DMS153 (cell line): ENCODE results near the gene KRTAP10-10.
"Not testable (repeated sequence)": the region's sequence is repeated elsewhere in the genome, so short reads cannot be mapped to it uniquely, and the experiment has no call there.

Experiments
- DNase-seq: peaks from one replicate; lab custom pipeline; 2025; lab: John Stamatoyannopoulos, UW

KRTAP10-10 gene

DNA sequence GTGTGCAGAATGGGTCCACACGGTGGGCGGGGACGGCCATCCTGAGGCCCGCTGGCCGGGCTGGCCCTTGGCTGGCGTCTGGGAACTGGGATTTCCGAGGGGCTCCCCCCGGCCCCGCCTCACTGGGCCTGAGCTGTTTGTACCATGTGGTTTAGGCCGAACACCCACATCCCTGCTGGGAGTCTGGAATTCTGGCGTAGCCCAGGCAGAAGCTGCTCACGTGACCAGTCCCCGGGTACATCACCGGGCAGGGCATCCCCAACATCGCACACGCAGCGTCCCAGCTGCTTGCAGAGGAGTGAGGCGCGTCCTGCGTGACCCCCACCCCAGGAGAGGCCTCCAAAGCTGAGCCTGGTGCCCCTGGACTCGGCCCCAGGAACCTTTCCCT is 34.7 kb upstream of the KRTAP10-10 start:
- no peak for DNase-seq

GRCh38 chr21:44603109-44603875 is 33.9 kb upstream of the KRTAP10-10 start:
- no peak for DNase-seq

- no peak for DNase-seq
Measured at GRCh38 chr21:44603911-44604310, 33.2 kb upstream of the KRTAP10-10 start.

- no peak for DNase-seq
Measured at GRCh38 chr21:44606495-44606894, 30.7 kb upstream of the KRTAP10-10 start.

DNA sequence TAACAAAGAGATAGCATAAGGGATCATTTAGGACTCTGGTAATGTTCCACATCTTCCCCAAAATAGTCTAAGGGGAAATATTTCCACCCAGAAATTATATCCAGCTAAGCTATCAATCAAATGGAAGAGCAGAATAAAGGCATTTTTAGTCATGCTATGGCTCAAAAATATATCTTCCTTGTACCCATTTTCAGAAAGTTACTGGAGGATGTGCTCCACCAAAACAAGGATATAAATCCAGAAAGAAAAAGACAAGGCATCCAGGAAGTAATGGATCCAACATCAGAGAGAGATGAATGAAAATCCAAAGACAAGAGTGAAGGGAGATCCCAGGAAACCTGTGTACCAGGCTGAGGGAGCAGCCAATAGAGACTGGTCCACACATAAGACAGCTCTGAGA is 28.0 kb upstream of the KRTAP10-10 start:
- no peak for DNase-seq

GRCh38 chr21:44610157-44610843 is 26.9 kb upstream of the KRTAP10-10 start:
- not testable (repeated sequence) for DNase-seq

- DNase-seq = no peak
Measured at GRCh38 chr21:44611551-44611950, 25.6 kb upstream of the KRTAP10-10 start.

DNA sequence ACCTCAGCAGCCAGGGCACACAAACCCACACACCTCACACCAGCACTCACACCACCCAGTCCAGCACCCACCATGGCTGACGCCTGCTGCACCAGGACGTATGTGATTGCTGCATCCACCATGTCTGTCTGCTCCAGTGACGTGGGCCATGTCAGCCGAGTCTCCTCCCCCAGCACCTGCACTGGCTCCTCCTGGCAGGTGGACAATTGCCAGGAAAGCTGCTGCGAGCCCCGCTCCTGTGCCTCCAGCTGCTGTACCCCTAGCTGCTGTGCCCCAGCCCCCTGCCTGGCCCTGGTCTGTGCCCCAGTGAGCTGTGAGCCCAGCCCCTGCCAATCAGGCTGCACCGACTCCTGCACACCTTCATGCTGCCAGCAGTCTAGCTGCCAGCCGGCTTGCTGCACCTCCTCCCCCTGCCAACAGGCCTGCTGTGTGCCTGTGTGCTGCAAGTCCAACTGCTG is 25.1 kb upstream of the KRTAP10-10 start, which contains the start of gene KRTAP10-8:
TSS of gene KRTAP10-8 (plus strand) at position 51 of the 458 bp plus-strand sequence. CDS start at position 73, 22 bp downstream.
- no peak for DNase-seq

GRCh38 chr21:44612669-44613229 is 24.4 kb upstream of the KRTAP10-10 start:
- DNase-seq = no peak

DNA sequence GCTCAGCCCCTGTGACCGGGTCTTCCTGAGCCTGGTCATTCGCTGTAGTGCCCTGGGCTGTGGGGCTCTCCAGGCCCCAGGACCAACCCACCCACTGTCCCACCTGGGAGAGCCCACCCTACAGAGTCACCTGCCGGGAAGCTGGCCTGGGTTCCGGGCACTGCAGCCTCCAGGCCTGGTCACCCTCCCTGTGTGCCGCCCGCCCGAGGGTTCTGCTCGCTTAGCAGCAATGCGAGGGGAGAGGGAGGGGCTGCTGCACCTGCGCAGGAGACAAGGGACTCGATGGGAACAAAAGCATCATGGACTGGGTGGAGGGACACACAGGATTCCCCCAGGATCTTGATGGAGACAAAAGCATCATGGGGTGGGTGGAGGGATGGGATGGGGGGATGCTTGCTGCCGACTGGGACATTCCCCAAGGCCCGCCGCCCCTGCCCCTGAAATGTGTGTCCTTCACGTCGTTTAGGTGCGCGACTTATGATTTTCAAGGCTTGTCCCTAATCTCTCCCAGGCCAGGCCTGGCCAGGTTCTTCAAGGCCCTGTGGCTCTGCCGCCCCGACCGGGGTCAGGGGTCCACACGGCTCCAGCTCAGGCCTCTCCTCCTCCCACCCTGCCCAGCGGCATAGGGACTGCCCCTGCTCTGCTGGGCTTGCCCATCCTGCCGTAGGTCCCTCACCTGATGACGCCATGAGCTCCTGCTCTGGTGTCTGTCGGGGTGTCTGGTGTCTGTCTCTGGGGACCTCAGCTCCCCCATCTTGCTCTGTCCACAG is 23.6 kb upstream of the KRTAP10-10 start:
- no peak for DNase-seq

DNA sequence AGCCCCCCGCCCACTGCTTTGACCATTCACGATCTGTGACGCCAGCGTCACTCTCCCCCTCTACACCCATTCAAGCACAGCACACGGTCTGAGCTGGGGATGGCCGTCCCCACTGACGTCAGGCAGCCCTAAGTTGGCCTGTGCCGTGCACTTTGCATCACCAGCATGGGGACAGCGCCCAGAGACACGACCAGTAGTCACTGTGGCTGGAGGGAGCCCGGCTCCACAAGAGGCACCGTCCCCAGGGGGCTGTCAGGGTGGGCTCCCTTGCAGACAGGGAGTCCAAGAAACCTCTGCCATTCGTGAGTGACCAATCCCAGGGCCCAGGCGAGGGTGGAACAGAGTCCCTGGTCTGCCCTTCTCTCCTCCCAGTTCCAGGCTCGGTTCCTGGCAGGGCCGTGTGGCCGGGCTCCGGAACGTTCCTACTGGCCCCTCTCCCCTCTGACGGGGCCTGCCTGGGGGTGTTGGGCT is 23.0 kb upstream of the KRTAP10-10 start:
- no peak for DNase-seq

DNA sequence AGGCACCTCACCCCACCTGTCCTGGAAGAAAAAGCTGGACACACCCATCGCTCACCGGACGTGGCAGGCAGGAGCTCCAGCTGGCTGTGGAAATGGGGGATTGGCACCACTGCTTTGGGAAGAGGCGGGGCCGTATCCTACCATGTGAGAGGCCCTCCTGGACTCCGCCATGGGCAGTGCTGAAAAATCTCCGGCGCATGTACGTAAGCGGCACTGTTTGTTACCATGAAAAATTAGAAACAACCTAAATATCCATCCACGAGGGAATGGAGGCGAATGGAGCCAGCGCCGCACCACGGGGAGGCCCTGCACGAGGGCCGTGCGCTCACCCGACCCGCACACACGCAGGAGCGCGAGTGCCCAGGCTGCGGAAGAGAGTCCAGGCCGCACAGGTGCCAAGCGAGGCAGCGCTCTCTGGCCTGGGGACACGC is 22.2 kb upstream of the KRTAP10-10 start:
- DNase-seq = no peak

DNA sequence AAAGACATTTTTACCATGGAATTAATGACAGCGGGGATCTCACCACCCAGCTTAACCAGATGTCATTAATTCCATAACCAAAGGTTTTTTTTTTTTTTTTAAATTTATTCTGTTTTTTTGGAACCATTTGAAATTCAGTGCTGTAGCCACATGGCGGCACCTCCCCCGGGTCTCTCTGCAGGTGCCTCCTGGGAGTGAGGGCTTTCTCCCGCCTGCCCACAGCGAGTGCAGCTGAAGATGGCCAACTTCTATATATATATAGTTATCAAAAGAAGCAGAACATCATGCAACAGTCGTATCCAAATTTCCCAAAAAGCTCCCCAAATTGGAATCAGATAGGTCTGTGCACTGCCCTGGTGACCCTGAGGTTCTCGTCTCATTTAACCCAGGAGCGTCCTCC is 21.7 kb upstream of the KRTAP10-10 start:
- DNase-seq = no peak

- no peak for DNase-seq
Measured at GRCh38 chr21:44615911-44616590, 21.1 kb upstream of the KRTAP10-10 start.

DNA sequence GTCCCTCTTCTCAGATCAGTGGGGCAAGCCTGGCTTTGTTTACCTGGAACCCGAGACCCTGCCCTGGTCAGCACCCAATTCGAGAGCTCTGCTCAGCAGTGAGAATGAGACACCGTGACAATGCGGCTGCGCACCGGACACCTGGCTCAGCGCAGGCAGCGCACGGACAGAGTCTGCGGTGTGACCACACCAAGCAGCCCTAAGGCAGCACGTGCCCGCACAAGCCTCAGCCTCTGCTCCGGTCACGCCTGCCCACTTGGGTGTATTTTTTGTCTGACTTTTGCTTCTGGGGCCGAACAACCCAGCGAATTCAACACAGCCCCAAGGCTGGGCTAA is 20.6 kb upstream of the KRTAP10-10 start:
- no peak for DNase-seq

- DNase-seq = no peak
Measured at GRCh38 chr21:44617071-44617501, 20.1 kb upstream of the KRTAP10-10 start.

DNA sequence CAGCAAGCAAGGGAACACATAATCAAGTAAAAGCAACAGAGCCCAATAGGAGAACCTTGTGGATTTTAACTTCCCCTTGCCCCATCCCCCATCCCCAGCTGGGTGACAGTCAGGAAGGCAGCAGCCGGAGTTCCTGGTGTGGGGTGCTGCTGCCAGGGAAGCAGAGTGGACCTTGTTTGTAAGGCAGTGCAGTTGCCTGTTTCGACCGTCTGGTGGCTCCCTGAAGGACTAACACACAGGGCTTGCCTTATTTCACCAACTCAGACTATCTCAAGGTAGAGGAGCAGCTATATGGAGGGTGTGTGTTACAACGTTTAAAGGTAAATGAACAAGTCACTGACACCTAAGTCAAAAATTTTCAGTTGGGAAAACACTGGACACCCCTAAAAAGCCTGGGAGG is 18.7 kb upstream of the KRTAP10-10 start:
- no peak for DNase-seq

DNA sequence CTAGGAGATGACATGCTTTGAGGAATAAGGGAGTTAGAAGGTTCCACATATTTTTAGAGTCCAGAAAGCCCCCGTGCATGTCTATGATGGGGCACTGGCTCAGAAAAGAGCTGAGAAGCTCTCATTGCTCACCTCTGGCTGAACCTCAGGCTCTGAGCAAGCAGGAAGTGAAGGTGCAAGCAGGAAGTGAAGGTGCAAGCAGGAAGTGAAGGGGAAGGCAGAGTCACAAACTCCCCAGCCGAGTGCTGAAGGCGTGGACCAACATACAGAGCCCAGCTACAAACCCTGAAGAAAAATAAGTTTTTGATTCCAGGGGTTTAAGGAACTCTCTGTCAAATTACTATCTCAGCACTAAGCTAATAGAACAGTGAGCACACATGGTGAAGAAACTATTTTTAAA is 18.2 kb upstream of the KRTAP10-10 start:
- DNase-seq = no peak

DNA sequence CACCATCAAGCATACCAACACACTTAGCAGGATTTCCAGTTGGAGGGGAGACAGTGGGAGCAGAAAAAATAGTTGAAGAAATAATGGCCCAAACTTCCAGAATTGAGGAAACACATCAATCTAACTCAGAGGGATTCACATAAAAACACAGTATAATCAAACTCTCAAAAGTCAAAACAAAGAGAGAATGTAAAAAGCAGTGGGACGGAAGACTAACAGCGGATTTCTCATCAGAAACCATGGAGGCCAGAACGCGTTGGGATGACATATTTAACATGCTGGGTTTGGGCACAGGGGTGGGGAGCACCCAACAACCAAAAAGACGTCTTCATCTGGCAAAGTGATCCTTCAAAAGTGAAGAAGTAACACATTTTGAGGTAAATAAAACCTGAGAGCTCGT is 17.3 kb upstream of the KRTAP10-10 start:
- DNase-seq = no peak

GRCh38 chr21:44623575-44623974 is 13.6 kb upstream of the KRTAP10-10 start:
- no peak for DNase-seq

DNA sequence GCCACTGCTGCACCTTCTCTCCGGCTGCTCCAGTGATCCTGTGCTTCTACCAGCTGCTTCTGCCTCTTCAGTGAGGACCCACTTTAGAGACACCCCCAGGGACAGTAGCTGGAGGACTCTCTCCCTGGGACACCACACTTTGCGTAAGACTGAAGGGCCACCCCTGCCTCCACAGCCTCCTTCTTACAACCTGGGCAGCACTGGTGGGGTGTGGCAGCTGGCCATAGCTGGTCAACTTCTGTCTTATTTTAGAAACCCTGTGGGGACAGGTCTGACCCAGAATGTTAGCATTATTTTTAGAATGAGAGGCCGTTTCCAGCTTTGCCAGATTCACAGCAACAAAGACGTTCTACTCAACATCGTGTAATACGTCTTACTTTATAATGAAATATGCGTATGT is 11.4 kb upstream of the KRTAP10-10 start:
- DNase-seq = no peak

- no peak for DNase-seq
Measured at GRCh38 chr21:44626262-44626661, 10.9 kb upstream of the KRTAP10-10 start.
